GM12878 (cell line): ENCODE measurements around the gene PSMC3. TPM values are rescaled to one million over a fixed set of nuclear protein-coding genes. Genes with fewer than 3 reads are reported as not detected.
A peak's percentile ranks its signal among the peaks of the same experiment; 100 is the strongest.

Experiments
- BHLHE40 ChIP-seq, 2 experiments: fragments of 450-650 bp in 1 of 2; IDR thresholded peaks; 2 replicates each; pipeline ENCODE4 v1.6.1; 2011 to 2017; ENCODE audit warnings: low read depth in 2 of 2, borderline replicate concordance in 1 of 2, improper control_type of control experiment in 1 of 2, low read length in 1 of 2, mild to moderate bottlenecking in 1 of 2
- CEBPB ChIP-seq, 2 experiments: fragments of 150-350 bp in 1 of 2; IDR thresholded peaks; 2 replicates each; pipeline ENCODE4 v1.6.1; 2012 to 2014; ENCODE audit warnings: low read depth in 2 of 2, low read length in 2 of 2, borderline replicate concordance in 1 of 2, inconsistent platforms in 1 of 2
- CHD1 ChIP-seq: IDR thresholded peaks from 2 replicates; pipeline ENCODE4 v1.6.1; 2012; ENCODE audit warnings: low read depth, low read length, improper control_type of control experiment
- ETV6 ChIP-seq, 2 experiments: fragments of 450-650 bp in 1 of 2; IDR thresholded peaks in 1 of 2; conservative IDR thresholded peaks in 1 of 2; 2 replicates each; pipeline ENCODE4 v1.6.1; 2014; ENCODE audit warnings: antibody characterized with exemption in 1 of 2, borderline replicate concordance in 1 of 2, low read depth in 1 of 2, mild to moderate bottlenecking in 1 of 2, moderate library complexity in 1 of 2
- IKZF2 ChIP-seq, 2 experiments: fragments of 450-650 bp; IDR thresholded peaks; 2 replicates each; pipeline ENCODE4 v1.6.1; 2017; ENCODE audit warnings: mild to moderate bottlenecking in 2 of 2, moderate library complexity in 2 of 2
- KDM1A ChIP-seq: fragments of 200-600 bp; sonication (generic); IDR thresholded peaks from 2 replicates; pipeline ENCODE4 v1.6.1; 2016; ENCODE audit warnings: borderline replicate concordance
- MTA3 ChIP-seq: IDR thresholded peaks from 2 replicates; pipeline ENCODE4 v1.6.1; 2012; ENCODE audit warnings: low read length, inconsistent platforms, borderline replicate concordance
- MYC ChIP-seq: IDR thresholded peaks from 2 replicates; pipeline ENCODE4 v1.6.1; 2011; ENCODE audit warnings: mild to moderate bottlenecking, low read length, moderate library complexity, inconsistent platforms; ENCODE audit not compliant: insufficient read depth, insufficient replicate concordance, insufficient read length, severe bottlenecking
- RCOR1 ChIP-seq: conservative IDR thresholded peaks from 2 replicates; pipeline ENCODE4 v1.6.1; 2012; ENCODE audit warnings: low read depth, low read length, improper control_type of control experiment
- TAF1 ChIP-seq: IDR thresholded peaks from 2 replicates; pipeline ENCODE4 v1.6.1; 2011; ENCODE audit warnings: mild to moderate bottlenecking, low read depth, low read length, borderline replicate concordance
- TCF3 ChIP-seq: IDR thresholded peaks from 2 replicates; pipeline ENCODE4 v1.6.1; 2012; ENCODE audit warnings: low read depth, mild to moderate bottlenecking, low read length, borderline replicate concordance; ENCODE audit not compliant: insufficient read depth
- polyA plus RNA-seq, 11 experiments: library from polyadenylated mRNA; depleted of rRNA in 4 of 11; unstranded in 6 of 11; stranded (reverse) in 5 of 11; fragments of >200 nt; fragmentation: Nextera tagmentation in 4 of 11; fragmentation: Illumina TruSeq in 1 of 11; extraction: Ambion mirVana in 4 of 11; extraction: Trizol in 1 of 11; gene quantifications; 1 replicate in 1 of 11; 2 replicates in 10 of 11; pipeline versions ENCODE4 v1.2.1 to v1.2.3, GENCODE V29; 2011 to 2016; ENCODE audit warnings: inconsistent platforms in 2 of 11, missing spikeins in 2 of 11, low read depth in 1 of 11
- total RNA-seq, 4 experiments: library from RNA; depleted of rRNA in 3 of 4; stranded (reverse); fragments of >200 nt in 3 of 4; fragmentation: Illumina TruSeq in 1 of 4; extraction: Trizol in 1 of 4; gene quantifications; 2 replicates each; pipeline versions ENCODE4 v1.2.1 to v1.2.3, GENCODE V29; 2013 to 2021
- TF ChIP-seq, protein P1 (sequence below): IDR thresholded peaks from 2 replicates; pipeline ENCODE4 v1.6.1; 2012; ENCODE audit warnings: low read depth, low read length, improper control_type of control experiment
- TF ChIP-seq, protein P2 (sequence below): fragments of 450-650 bp; IDR thresholded peaks from 2 replicates; pipeline ENCODE4 v1.6.1; 2016; ENCODE audit warnings: mild to moderate bottlenecking

The PSMC3 gene
- total and polyA plus RNA-seq, 10 of the 15 experiments (the other 5 are each of a cell fraction or from before 2014, with no cell fraction given), result 39.5 to 289 (median 155) TPM

DNA sequence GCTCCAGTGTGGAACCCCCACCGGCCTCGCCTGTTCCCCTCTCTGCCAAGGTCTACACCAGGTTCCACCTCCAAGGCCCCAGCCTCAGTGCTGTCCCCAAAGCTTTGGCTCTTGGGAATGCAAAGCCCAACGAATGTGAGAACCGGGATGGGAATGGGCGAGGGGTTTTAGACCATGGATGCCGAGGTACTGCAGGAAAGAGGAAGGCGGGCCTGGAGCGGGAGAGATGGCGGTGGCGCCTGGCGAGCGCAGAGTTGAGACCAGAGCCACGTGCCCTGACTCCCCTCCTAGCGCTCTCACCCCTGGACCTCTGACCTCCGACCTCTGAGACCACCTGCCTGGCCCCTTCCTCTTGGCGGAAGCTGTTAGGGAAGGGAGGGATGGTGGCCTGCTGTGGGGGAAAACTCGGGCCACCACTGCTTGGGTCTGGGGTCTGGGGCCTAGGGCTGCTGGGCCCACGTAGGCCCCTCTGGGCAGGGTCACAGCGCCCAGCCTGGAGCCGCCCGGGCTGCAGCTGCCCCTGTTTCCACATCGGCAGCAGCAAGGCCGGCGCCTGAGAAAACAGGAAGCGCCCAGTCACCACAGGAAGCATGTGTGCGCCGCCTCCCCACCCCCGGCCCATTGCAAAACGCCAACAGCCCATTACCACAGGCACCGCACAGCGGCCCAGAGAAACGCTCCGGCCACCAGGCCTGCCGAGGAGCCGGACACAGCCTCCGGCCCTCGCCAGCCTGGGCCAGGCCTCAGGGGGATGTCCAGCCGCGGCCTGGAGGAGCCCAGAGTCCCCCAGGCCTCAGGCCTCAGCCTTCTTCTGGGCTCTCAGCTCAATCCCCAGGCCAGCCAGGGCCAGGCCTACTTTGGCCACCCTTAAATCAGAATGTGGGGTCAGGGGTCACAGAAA lies 31.7 kb downstream of the PSMC3 start (continued):
- peak; percentile 72 for TF ChIP-seq MYC
- no peak for TF ChIP-seq KDM1A
- TF ChIP-seq, protein P1, sequence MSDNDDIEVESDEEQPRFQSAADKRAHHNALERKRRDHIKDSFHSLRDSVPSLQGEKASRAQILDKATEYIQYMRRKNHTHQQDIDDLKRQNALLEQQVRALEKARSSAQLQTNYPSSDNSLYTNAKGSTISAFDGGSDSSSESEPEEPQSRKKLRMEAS, result peak; percentile 69
- TF ChIP-seq, protein P2, sequence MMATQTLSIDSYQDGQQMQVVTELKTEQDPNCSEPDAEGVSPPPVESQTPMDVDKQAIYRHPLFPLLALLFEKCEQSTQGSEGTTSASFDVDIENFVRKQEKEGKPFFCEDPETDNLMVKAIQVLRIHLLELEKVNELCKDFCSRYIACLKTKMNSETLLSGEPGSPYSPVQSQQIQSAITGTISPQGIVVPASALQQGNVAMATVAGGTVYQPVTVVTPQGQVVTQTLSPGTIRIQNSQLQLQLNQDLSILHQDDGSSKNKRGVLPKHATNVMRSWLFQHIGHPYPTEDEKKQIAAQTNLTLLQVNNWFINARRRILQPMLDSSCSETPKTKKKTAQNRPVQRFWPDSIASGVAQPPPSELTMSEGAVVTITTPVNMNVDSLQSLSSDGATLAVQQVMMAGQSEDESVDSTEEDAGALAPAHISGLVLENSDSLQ, result no peak
- 0 out of 2 replicates have a peak, but pooled peaks have one; percentile 74 for TF ChIP-seq RCOR1
- no peak for TF ChIP-seq CEBPB (IDR thresholded peaks at IDR 0.05; ENCODE audit: borderline replicate concordance in 1 of 2, low read depth in 2 of 2, low read length in 2 of 2)
- TF ChIP-seq MTA3, result no peak
- peak; percentile 21 to 30; a peak in 1 of 4 replicates for TF ChIP-seq IKZF2 (IDR thresholded peaks at IDR 0.05)
- TF ChIP-seq BHLHE40 (IDR thresholded peaks at IDR 0.05; ENCODE audit: borderline replicate concordance in 1 of 2, low read depth in 2 of 2, low read length in 1 of 2), result peak; percentile 41 to 72; a peak in 2 of 4 replicates
- TF ChIP-seq TAF1, result peak; percentile 70; the same call in 1 of the 2 replicates
- TF ChIP-seq TCF3, result 0 out of 2 replicates have a peak, but pooled peaks have one; percentile 29
- TF ChIP-seq CHD1, result no peak; the same call in 1 of the 2 replicates
- TF ChIP-seq ETV6 (conservative IDR thresholded peaks at IDR 0.05 in 1 of 2, IDR thresholded peaks at IDR 0.05 in 1 of 2; ENCODE audit: borderline replicate concordance in 1 of 2, low read depth in 1 of 2), result peak in 1 of 2 experiments; percentile 38; a peak in 1 of 4 replicates
